Epidermal melanocyte (primary cell): ENCODE results near the gene HOXB3.

Experiments
- DNase-seq: peaks from one replicate; pipeline ENCODE4 v3.0.0; 2011; ENCODE audit warnings: low spot score; ENCODE audit not compliant: insufficient read length

HOXB3 gene

GRCh38 chr17:48570325-48571023 lies 19.6 kb downstream of the HOXB3 start:
- DNase-seq: no peak

GRCh38 chr17:48569674-48570324 lies 20.2 kb downstream of the HOXB3 start:
- no peak for DNase-seq

DNA sequence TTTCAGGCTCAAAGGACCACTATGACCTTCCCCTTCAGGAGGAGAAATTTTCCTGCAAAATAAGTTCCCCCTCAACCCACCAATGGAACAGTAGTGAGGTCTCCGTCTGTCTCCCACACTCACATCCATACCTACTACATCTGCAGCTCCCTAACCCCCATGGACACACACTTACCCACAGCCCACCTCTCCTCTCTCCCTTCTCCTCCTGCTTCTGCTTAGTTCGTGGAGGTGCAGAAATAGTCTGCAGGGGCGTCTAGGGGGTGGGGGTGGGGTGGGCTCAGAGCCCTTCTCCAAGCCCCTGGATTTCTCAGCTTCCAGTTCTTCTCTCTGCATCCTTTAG lies 20.8 kb downstream of the HOXB3 start:
- no peak for DNase-seq

DNA sequence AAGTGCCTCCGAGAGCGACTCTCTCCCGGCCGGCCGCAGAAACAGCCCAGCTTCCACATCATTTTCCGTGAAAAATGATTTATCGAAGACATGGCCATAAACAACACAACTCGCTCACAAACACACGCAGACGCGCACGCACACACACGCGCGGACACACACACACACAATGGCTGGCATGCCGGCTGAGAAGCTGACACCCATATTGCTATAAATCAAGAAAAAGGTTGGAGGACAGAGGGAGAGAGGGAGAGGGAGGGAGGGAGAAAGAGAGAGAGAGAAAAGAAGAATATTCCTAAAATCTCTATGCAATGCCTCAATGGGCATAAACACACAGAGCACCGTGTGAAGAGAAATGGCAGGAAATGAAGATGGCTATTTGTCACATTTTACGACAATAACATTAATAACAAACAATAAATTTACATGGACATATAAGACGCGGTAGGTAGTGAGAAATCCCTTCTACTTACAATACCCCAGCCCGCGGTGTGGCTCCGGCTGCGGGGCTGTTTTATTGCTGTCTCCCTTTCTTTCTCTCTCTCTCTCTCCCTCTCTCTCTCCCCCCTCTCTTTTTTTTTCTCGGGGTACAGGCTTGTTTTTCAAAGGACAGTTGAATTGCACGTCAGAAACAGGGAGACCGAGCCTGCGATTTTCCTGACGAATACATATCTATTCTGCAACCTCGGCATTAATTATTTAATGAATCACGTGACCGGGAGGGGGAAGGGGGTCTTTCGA lies 21.4 kb downstream of the HOXB3 start:
- DNase-seq: no peak

DNA sequence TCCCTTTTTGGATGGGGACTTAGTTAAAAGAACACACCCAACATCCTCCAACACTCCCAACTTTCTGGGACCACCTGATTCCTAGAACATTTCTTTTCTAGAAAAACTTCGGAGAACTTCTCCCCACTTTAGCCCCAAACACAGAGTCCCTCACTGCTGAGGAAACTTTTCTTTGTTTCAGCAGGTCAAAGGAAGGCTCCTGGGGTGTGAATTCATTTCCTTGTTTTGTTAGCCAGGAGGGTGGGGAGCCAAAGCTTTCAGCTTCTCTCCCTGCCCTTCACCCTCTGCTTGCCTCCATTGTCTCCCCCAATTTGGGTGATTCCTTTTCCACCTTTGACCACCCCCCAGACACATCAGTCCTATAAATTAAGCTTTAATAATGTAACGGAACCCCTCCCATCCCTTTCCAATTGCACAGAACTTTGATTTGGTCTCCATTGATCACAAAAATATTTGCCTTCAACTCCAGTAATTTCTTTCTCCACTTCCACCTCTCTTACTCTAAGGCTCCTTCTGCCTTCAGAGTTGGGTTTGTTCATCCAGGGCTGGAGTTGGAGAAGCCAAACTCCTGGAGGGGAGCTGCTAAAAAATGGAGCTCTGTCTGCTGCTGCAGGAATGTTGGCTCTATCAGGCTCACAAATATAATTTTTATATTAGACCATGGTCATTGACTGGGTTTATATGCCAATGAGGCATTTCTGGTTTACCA lies 22.2 kb downstream of the HOXB3 start:
- DNase-seq: no peak

DNA sequence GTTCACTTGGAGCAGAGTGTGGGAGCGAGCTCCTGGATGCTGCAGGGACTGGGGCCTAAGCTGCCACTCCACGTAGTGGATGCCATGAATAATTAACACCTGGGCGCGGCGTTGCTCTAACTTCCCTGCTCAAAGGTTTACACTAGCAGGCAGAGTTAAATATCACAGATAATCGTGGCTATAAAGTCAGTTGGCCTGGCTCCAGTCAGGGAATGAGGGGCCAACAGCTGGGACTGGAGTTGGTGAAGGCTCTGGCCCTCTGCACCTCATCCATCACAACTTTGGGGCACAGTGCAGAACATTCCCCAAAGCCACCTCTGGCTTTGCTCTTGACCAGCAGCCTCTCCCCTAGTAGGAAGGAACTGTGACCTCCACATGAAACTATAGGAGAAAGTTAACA lies 22.8 kb downstream of the HOXB3 start:
- DNase-seq: no peak

DNA sequence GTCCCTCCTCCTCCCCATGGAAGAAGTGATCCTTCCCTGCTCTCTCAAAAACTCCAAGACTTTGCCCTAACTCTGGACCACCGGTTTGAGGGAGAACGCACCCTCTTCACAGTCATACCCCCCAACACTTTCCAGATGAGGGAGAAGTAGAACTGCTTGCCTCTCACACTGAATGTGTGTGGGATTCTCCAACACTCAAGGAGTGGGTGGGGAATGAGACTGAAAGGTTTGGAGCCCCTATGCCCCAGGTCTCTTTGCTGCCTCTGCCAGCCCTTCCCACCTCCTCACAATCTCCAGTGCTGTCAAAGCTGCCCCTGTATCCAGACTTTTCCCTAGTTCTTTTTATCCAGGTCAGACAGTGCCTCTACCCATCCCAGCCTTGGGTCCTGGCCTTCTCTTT lies 23.3 kb downstream of the HOXB3 start:
- DNase-seq: no peak

DNA sequence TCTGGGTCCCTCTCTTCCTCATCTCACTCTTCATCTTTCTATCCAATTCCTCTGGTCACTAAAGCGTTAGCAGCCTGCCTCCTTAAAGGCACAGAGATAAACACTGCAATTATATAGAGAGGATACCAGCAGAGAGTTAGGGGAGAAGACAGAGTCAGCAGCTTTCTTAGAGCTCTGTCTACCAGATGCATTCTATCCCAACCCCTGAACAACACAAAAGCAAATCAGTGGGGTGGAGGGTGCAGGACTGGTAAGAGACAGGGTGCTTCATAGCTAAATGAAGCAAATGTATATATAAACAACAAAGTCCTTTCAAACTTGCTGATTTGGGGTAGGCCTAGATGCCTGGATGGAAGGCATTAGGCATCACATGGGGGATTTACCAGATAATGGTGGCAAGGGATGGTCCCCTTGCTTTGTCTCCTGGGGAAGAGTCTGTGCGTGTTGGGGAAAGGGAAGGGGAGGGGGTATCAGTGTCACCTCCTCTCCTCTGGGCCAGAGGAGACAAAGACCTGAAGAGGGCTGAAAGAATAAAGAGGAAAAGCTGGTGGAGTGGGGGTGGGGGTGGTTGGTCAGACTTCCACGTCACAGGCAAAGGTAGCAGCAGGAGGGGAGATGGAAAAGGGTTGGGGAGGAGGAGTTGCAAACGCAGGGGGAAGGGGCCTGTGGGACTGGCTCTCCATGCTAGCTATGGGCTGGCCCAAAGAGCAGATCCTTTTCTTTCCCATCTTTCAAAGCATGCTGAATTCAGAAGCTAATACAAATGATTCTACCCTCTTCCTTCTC lies 23.9 kb downstream of the HOXB3 start:
- DNase-seq: no peak

- DNase-seq: no peak
Observed at GRCh38 chr17:48565022-48565554, 25.0 kb downstream of the HOXB3 start.

GRCh38 chr17:48564188-48565021 lies 25.6 kb downstream of the HOXB3 start:
- DNase-seq: no peak

DNA sequence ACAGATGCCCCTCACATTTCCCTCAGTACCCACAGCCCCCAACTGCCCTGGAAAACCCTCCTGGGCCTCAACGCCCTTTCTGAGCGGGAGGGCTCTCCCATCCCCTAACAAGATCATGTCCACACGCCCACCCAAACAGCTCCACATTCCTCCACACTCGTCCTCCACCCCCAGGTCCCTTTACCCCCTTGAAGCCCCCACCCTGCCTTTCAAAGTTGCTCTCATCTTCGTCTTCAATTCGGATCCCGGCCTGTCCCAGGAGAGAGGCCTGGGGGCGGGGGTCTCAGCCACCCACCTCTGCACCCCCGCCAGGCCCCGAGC lies 26.2 kb downstream of the HOXB3 start:
- DNase-seq: no peak

DNA sequence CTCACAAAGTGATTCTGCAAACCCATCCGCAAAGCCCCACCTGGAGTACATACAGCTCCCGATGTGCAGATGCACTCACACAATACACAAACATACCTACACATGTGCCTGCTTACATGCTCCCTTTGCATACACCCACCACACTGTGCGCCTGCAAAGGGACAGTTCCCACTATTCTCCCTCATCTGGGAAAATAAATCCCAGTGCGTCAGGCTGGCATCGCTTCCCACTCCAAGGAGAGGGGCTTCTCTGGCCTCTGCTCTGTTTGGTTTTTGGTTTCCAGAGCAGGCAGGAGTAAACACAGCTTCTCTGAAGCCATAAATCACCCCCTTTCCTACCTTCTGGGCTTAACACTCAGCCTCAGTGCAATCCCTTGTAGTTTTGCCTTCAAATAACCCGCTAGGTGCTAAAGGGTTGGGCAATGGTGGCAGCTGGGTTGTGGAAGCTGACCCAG lies 26.6 kb downstream of the HOXB3 start:
- DNase-seq: no peak

DNA sequence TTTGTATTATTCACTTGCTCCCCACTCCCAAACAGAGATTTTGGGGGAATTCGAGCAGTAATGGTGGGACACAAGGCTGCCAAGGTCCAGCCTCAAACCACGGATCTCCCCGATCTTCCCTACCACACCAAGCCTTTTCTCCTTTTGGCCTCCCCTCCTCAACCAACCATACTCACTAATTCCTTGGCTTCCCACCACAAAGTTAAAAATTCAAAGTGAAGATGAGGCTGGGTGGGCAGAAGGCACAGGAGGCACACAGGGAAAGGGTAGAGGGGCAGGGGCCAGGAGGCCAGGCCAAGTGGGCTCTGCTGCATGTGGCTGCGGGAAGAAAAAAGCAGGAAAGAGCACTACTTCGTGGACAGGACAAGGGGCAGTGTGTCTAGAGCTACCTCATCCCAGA lies 27.1 kb downstream of the HOXB3 start:
- no peak for DNase-seq

DNA sequence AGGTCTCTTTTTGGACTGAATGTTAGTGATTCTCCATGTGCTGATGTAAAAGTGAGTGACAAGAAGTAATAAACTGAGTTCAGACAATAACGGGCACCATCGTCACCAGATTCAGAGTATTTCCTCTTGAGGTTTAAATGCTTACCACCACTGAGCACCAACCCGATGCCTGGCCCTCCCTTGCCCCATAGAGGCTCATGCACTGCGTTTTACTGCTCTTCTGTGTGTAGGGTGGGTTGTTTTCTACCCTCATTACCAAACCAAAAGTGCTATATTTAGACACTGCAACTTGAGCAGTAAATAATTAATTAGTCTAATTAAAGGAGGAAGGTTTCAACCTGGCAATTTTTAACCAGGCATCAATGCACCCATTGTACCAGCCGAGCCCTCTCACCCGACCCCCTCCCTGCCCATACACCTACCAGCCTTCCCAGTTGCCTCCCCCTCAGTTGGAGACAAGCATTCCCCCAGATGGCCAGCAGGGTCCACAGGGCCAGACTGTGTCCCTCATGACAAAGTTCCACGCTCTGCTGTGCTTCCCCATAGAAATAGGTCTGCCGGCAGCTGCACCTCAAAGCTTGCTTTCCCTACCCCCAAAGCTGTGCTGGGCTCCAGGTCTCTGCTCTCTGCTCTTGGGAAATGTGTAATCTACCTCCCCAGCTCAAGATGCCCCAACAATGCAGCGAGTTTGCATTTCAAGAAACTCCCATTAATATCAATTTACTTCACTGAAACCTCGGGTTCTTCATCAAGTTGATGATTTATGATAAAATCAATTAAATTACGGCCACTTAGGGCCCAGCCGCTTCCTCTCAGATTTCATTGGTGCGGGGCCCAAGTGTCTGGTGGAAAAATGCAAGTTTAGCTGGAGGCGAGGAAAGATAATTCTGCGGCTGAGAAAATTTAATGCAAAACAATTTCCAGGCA lies 27.9 kb downstream of the HOXB3 start:
- DNase-seq: no peak

- DNase-seq: no peak
Observed at GRCh38 chr17:48559840-48560817, 29.9 kb downstream of the HOXB3 start.

DNA sequence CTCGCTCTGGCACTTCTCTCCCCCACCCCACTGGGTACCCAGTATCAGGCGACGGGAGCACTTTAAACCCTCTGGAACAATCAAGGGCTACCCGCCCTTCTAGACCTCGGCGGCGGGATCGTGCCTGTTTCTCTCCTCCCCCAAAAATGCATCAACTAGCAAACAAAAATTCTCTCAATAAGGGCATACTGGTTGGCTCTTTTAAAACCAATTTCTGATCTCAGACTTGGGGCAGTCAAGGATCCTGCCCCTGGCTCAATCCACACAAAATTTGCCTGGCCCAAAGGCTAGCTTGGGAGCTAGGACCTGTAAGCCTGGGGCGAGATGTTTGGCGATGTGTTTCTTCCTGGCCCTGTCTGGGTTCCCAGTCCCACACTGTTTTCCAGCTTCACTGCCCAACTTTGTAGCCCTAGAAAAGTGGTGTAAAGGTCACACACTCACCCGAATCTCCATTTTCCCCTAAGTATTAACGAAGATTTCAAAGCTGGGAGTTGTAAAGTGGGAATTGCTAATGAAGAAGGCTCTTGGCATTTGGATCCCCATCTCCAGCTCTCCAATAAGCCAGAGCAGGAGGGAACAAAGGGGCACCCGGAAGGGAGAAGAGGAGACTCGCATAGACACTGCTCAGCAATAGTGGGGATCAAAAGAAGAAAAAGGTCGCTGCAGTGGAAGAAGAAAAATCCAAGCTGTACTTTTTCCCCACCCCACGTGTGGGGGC lies 30.8 kb downstream of the HOXB3 start:
- no peak for DNase-seq

- DNase-seq: no peak
Observed at GRCh38 chr17:48558831-48559121, 31.3 kb downstream of the HOXB3 start.
